ENCODE measurements around the gene TPPP.
"Not testable (repeated sequence)": the region's sequence is repeated elsewhere in the genome, so short reads cannot be mapped to it uniquely, and the experiment has no call there.

DNA sequence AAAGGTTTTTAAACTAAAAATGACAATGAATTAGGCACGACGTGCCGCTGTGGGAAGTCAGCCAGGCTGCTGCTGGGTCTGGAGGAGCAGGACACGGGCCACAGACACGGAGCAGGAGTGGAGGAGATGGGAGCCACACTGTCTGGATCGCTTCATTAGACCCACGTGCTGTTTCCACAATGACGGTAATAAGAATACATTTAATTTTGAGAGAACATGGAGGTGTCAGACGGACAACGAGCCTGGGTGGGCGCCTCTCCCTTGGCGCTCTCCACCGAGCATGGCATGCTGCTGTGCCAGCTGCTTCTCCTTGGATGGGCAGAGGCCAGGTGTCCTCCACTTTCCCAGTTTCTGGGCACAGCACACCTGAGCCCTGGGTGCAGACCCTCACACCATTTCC is 12.3 kb downstream of the TPPP start:
- not testable (repeated sequence) for TF ChIP-seq POLR2A (IDR thresholded peaks at IDR 0.05; ENCODE audit: low read depth, low read length); POLR2AphosphoS5 (IDR thresholded peaks at IDR 0.05; ENCODE audit: low read depth, low read length); TAF1 (IDR thresholded peaks at IDR 0.05; ENCODE audit: low read depth, low read length); POU2F2 (IDR thresholded peaks at IDR 0.05; ENCODE audit: low read depth, low read length); PAX5 (IDR thresholded peaks at IDR 0.05; ENCODE audit: insufficient read depth, low read length, severe bottlenecking); SPI1 (IDR thresholded peaks at IDR 0.05; ENCODE audit: low read depth, low read length)
